ENCODE results near the gene SPATS2.

GRCh38 chr12:49527361-49528130 is 160.3 kb downstream of the SPATS2 start:
- no peak for TF ChIP-seq RXRA (IDR thresholded peaks at IDR 0.05; ENCODE audit: borderline replicate concordance, low read depth)
- TF ChIP-seq, protein P1, sequence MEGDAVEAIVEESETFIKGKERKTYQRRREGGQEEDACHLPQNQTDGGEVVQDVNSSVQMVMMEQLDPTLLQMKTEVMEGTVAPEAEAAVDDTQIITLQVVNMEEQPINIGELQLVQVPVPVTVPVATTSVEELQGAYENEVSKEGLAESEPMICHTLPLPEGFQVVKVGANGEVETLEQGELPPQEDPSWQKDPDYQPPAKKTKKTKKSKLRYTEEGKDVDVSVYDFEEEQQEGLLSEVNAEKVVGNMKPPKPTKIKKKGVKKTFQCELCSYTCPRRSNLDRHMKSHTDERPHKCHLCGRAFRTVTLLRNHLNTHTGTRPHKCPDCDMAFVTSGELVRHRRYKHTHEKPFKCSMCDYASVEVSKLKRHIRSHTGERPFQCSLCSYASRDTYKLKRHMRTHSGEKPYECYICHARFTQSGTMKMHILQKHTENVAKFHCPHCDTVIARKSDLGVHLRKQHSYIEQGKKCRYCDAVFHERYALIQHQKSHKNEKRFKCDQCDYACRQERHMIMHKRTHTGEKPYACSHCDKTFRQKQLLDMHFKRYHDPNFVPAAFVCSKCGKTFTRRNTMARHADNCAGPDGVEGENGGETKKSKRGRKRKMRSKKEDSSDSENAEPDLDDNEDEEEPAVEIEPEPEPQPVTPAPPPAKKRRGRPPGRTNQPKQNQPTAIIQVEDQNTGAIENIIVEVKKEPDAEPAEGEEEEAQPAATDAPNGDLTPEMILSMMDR (IDR thresholded peaks at IDR 0.05) = no peak
- no peak for TF ChIP-seq NFIC (IDR thresholded peaks at IDR 0.05; ENCODE audit: borderline replicate concordance)
- no peak for TF ChIP-seq MAX (IDR thresholded peaks at IDR 0.05; ENCODE audit: low read depth)
- TF ChIP-seq JUND (IDR thresholded peaks at IDR 0.05) = no peak
- no peak for TF ChIP-seq TAF1 (IDR thresholded peaks at IDR 0.05; ENCODE audit: borderline replicate concordance, low read depth, low read length)
- no peak for TF ChIP-seq FOXM1 (IDR thresholded peaks at IDR 0.05; ENCODE audit: low read depth)
- no peak for TF ChIP-seq POLR2AphosphoS5 (IDR thresholded peaks at IDR 0.05; ENCODE audit: low read depth, low read length)
- TF ChIP-seq EP300 (IDR thresholded peaks at IDR 0.05; ENCODE audit: borderline replicate concordance in 1 of 2, low read depth in 1 of 2, low read length in 1 of 2) = no peak
- TF ChIP-seq, protein P2, sequence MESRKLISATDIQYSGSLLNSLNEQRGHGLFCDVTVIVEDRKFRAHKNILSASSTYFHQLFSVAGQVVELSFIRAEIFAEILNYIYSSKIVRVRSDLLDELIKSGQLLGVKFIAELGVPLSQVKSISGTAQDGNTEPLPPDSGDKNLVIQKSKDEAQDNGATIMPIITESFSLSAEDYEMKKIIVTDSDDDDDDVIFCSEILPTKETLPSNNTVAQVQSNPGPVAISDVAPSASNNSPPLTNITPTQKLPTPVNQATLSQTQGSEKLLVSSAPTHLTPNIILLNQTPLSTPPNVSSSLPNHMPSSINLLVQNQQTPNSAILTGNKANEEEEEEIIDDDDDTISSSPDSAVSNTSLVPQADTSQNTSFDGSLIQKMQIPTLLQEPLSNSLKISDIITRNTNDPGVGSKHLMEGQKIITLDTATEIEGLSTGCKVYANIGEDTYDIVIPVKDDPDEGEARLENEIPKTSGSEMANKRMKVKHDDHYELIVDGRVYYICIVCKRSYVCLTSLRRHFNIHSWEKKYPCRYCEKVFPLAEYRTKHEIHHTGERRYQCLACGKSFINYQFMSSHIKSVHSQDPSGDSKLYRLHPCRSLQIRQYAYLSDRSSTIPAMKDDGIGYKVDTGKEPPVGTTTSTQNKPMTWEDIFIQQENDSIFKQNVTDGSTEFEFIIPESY (IDR thresholded peaks at IDR 0.05; ENCODE audit: borderline replicate concordance, low read depth) = no peak
- TF ChIP-seq RFX5 (IDR thresholded peaks at IDR 0.05; ENCODE audit: low read length) = no peak
- TF ChIP-seq USF1 (IDR thresholded peaks at IDR 0.05; ENCODE audit: borderline replicate concordance, low read depth) = no peak
- no peak for TF ChIP-seq EZH2phosphoT487 (IDR thresholded peaks at IDR 0.05; ENCODE audit: borderline replicate concordance, low read depth)
- TF ChIP-seq NRF1 (IDR thresholded peaks at IDR 0.05; ENCODE audit: low read depth, low read length) = no peak
